GM21723 (cell line): Measurements from ENCODE around the gene GALNT9.
"Not testable (repeated sequence)": the region's sequence is repeated elsewhere in the genome, so short reads cannot be mapped to it uniquely, and the experiment has no call there.

Experiments
- ATAC-seq: cut with Tn5 transposase; IDR thresholded peaks from one replicate; pipeline ENCODE4 v1.9.1; 2021; ENCODE audit warnings: mild to moderate bottlenecking, moderate library complexity; ENCODE audit not compliant: unreplicated experiment

The GALNT9 gene

GRCh38 chr12:132295561-132295960 lies 33.8 kb downstream of the GALNT9 start:
- not testable (repeated sequence) for ATAC-seq

DNA sequence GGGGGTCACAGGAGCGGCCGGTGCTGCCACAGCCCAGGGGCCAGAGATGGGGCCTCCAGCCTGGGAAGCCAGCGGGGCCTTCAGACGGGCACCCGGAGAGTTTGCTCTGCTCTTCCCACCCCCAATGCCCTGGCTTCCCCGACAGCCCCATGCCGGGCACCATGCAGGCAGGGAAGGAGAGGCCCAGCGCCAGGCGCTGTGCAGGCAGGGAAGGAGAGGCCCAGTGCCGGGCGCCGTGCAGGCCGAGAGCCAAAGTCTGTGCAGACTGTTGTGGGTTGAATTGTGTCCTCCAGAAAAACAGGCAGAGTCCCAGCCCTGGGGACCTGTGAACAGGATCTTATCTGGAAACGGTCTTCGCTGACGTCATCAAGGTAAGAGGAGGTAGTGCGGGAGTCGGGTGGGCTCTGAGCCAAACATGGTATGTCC lies 34.3 kb downstream of the GALNT9 start:
- ATAC-seq, result no peak

- no peak for ATAC-seq
Observed at GRCh38 chr12:132294121-132295034, 35.0 kb downstream of the GALNT9 start.

- no peak for ATAC-seq
Observed at GRCh38 chr12:132292328-132293319, 36.8 kb downstream of the GALNT9 start.

GRCh38 chr12:132291402-132292175 lies 37.8 kb downstream of the GALNT9 start:
- ATAC-seq, result no peak

DNA sequence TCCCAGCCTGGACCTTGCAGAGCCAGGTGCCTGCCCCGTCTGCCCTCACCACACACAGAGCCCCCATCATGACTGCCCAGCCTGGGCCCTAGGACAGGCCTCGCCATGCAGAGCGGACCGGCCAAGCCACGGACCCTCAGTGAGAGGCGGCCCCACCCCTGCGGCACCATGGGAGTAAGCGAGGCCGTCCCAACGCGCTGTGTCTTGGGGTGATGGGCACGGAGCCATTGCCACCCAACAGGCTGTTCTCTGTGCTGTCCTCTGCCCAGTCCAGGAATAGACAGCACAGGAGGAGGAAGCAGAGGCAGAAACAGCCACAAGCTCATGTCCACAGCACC lies 39.2 kb downstream of the GALNT9 start:
- no peak for ATAC-seq

DNA sequence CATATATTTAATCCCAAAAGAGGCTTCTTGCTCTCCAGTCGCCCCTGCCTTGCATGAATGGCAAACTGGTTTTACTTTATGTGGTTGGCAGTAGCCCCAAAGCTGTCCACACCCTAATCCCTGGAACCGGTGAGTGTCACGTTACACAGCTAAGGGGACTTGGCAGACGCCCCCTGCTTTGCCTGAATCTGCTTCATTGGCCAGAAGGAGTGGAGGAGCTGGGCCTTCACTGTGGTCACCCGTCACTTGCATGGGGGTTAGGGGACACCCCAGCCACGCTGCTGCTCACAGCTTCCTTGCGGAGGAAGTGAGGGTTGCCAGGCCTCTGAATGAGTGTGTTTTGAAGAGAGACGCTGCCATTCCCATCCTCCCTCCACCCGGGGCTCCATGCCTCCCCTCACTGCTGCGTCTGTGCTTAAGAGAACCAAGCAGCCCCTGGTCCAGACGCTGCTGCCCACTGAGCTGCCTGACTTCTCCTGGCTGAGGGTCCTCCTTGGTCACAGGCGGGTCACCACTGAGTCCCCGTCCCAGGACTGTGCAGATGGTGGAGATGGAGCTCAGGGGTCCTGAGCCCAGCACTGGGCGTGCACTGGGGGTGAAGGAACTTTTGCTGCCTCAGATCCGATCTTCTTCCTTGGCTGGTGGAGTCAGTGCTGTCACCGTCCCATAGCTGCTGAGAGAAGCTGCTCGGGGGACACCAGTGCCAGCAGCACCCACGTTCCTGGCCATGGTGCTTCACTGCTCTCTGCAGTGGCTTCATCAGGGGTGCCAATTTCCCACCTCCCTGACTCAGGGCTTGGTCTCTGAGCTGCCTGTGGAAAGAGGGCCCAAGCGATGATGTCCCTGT lies 39.8 kb downstream of the GALNT9 start:
- ATAC-seq, result no peak

DNA sequence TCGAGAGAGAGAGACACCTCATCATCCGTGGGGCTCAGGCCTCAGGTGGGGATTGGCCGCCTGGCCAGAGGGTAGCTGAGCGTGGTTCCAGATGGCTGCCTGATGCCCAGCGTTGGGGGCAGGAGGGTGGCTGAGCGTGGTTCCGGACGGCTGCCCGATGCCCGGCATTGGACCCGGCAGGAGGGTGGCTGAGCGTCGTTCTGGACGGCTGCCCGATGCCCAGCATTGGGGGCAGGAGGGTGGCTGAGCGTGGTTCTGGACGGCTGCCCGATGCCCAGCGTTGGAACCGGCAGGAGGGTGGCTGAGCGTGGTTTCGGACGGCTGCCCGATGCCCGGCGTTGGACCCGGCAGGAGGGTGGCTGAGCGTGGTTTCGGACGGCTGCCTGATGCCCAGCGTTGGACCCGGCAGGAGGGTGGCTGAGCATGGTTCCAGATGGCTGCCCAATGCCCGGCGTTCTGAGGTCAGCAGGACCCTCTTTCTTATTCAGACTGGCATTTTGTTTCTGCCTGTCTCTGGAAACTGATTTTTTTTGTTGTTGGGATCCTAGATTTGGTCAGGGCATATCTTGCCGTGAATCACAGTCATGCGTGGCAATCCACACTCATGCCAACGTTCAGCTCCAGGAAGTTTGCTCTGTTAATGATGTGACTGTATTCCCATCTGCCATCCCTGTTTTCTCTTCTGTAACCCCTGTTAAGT lies 40.7 kb downstream of the GALNT9 start:
- ATAC-seq, result no peak

- ATAC-seq, result no peak
Observed at GRCh38 chr12:132287391-132288238, 41.8 kb downstream of the GALNT9 start.

DNA sequence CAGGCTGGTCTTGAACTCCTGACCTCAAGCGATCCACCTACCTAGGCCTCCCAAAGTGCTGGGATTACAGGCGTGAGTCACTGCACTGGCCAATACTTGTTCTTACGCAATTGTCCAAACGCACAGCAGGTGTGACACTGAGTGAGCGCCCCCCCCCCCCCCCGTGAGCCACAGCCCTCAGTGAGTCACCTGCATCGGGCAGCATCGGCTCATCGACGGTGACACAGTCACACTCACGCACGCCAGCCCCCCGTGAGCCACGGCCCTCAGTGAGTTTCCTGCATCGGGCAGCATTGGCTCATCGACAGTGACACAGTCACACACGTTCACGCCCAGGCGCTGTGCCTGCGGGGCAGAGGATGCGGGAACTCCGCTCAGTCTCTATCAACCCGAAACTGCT lies 42.5 kb downstream of the GALNT9 start:
- no peak for ATAC-seq

GRCh38 chr12:132285991-132286681 lies 43.3 kb downstream of the GALNT9 start:
- ATAC-seq, result no peak

- no peak for ATAC-seq
Observed at GRCh38 chr12:132284827-132285741, 44.3 kb downstream of the GALNT9 start.

GRCh38 chr12:132284071-132284826 lies 45.1 kb downstream of the GALNT9 start:
- no peak for ATAC-seq

DNA sequence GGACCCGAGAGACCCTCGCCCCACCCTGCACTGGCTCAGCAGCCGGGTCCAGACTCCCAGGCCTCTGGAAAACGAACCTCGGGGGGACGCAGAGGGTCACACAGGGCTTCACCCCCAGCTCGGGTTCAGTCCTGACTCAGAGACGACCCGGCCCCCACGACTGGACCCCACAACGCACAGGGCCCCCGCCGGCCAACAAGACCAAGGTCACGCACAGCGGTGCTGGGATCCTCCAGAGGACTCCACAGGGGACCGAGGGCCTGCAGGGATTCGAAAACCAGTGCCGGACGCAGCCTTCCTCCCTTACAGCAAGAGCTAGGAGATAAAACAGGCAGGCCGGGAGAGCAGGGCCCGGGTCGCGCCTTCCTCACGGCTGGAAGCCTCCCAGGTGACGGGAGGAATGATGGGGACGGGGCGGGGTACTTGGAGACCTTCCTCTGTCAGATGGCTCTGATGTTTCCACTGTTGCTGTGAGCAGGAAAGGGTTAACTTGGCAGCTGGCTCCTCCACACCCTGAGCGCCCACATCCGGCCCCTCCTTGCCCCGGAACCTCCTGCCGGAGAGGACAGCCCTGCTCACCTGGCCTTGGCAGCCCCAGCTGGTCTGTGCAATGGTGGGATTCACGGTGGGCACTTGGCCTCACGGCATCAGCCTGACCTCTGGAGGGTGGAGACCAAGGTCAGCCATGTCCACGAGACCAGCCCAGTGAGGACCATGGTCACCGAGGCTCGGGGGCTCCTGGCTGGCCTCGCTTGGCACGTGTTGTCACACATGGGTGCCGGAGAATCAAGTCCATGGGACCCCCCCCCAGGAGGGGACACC lies 46.2 kb downstream of the GALNT9 start:
- no peak for ATAC-seq
